GM10847 (cell line): ENCODE results near the gene MUC7.

Experiments used
- POLR2A ChIP-seq: IDR thresholded peaks from 2 replicates; pipeline ENCODE4 v1.6.1; 2011; ENCODE audit not compliant: insufficient read length; ENCODE audit errors: extremely low read depth

Gene MUC7

GRCh38 chr4:70515367-70516250 is 43.6 kb downstream of the MUC7 start:
- no peak for TF ChIP-seq POLR2A

GRCh38 chr4:70518269-70518668 is 46.3 kb downstream of the MUC7 start, which contains the start of gene AMTN:
Gene AMTN (plus strand): TSS chr4:70518569. CDS start chr4:70518778, 209 bp downstream.
- no peak for TF ChIP-seq POLR2A

GRCh38 chr4:70518716-70519115 is 46.7 kb downstream of the MUC7 start:
- TF ChIP-seq POLR2A, result no peak

- no peak for TF ChIP-seq POLR2A
Measured at GRCh38 chr4:70522626-70523025, 50.6 kb downstream of the MUC7 start.

- TF ChIP-seq POLR2A, result no peak
Measured at GRCh38 chr4:70530997-70531396, 59.0 kb downstream of the MUC7 start.

- TF ChIP-seq POLR2A, result no peak
Measured at GRCh38 chr4:70531981-70532380, 60.0 kb downstream of the MUC7 start.
